HT-29 (cell line): ENCODE data around the gene HSBP1. TPM values are rescaled to one million over a fixed set of nuclear protein-coding genes. Genes with fewer than 3 reads are reported as not detected.

Experiments
- DNase-seq: peaks from one replicate; pipeline ENCODE4 v3.0.0-alpha.2; 2015; ENCODE audit warnings: low spot score
- total RNA-seq: library from RNA; depleted of rRNA; stranded (reverse); fragments of >200 nt; shearing (Covaris generic); gene quantifications from 2 replicates; pipeline ENCODE4 v1.2.3, GENCODE V29; 2014; rRNA removed

HSBP1 gene
- 168 and 174 TPM in 2 replicates for total RNA-seq

DNA sequence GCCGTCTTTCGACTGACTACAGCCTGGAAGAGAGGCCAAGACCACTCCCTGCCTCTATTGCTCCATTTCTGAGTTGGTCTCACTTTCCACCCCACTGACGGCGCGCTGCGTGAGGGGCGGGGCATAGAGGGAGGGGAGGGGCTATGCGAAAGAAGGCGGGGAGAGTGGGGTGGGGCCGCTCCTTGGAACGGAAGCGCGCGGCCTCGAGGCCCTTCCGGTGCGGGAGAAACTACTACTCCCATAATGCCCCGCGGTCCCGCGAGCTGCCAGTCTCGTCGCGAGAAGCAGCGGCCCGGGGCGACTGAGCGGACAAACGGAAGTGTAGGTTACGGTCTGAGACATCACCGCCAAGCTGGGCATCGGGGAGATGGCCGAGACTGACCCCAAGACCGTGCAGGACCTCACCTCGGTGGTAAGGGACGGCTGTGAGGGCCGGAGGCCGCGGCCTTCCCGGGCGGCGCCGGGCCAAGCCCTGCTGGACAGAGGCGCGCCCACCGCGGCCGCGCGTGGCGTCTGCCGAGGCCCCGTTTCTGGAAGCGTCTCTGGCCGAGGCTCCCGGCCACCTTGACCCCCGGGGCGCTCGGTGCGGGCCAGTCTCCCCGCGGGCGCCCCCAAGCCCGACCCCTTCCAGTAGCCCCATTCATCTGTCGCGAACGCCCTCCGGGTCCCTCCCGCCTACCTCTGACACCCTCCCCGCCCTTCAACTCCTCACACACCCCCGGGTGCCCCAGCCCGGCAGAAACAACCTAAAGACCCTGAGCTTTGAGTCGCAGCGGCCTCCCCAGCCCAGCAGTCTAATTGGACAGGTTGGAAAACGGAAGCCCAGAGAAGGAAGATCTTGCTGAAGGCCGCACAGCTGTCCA is at the start of gene HSBP1:
TSS of gene HSBP1 (plus strand) at position 269 of the 863 bp plus-strand sequence. CDS start at position 368, 99 bp downstream.
- DNase-seq: peak; percentile 93

DNA sequence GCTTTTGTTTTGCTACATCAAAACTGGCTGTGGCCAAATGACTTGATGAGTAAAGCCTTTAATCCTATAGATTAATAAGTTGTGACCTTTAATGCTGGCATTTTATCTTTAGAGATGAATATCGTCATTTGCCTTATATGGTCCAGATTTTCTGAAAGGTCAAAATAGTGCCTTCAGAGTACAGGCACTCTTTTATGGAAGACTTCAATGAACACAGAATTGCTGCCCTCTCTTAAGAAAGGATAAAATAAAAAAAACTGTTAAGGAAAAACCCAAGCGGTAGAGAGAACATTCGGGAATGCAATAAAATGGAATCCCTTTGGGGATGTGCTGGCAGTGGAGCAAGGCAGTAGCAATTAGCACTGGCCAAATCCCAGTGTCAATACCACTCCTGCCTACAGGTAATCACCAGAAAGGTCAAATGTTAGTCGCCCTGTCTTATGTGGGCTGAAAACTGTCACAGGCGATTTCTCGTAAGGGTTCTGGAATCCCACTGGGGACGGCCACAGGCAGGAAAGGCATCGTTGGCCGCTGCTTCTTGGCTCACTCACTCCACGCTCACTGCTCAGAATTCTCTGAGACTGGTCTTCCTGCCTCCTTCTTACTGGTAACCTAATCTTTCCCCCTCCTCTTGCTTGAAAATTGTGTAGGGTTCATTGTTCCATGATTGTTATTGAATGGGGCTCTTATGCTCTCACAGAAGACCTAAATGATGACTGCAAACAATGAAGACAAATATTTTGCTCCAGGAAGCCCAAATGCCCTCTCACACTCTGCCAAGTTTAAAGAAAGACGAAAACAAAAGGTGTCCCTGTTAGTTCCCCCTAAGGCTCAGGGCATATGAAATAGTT is 45.4 kb upstream of the HSBP1 start:
- DNase-seq: no peak

DNA sequence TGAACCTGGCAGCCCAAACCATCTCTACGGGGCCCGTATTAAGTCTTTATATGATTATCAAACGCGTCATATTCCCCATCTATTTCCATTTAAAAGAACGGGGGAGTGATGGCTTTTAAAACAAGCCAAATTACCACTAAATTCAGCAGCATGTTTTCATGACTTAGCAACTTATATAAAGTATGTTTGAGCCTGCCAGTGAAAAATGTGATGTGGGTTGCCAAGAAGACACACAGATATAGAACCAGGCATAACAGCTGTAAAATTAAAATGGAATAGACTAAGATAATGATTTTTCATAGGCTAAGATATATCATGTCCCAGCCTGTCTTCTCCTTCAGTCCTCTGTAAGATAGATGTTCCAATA is 44.8 kb upstream of the HSBP1 start:
- no peak for DNase-seq

DNA sequence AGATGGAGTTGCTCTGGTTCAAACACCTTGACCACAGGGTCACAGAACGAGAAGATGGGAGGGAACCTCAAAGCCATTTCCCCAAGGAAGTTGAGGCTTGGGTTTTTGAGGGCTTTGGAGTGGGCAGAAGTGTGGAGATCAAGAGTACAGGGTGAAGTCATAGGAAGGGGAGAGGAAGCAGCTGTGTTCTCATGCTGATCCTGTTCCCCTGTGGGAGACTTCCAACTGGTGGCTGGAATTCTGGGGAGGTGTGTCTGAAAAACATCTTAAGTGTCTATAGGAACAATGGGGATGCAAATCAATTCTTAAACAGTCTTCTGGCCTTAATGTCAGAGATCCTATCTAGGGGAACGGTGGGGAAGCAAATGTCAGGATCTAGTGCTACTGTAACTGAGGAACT is 38.8 kb upstream of the HSBP1 start:
- DNase-seq: no peak

DNA sequence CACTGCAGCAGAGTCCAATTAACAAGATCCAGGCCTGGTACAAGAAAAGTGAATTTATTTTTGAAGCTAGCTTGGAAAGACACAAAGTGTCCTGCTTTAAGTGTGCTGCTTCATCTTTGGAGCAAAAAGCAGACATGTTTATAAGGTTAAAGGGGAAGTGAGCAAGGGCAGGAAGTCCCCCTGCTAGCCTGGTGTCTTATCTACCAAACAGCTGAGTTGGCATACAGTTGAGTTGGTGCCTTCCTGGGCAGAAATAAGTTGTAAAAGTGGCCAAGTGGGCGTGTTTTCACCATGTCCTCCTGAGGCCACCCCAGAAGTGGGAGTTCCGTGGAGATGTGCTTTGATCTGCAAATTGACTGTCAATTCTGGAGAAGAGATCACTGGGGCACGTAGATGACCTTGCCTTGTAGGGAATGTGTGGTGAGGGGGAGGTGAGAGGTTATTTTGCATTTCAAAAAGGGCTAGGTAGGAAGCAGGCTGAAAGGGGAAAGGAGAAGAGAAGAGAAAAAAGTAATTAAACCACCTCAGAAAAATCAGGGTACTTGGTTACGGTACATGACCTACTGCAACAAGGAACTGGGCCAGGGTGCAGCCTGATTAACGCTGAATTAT is 38.3 kb upstream of the HSBP1 start:
- DNase-seq: no peak

DNA sequence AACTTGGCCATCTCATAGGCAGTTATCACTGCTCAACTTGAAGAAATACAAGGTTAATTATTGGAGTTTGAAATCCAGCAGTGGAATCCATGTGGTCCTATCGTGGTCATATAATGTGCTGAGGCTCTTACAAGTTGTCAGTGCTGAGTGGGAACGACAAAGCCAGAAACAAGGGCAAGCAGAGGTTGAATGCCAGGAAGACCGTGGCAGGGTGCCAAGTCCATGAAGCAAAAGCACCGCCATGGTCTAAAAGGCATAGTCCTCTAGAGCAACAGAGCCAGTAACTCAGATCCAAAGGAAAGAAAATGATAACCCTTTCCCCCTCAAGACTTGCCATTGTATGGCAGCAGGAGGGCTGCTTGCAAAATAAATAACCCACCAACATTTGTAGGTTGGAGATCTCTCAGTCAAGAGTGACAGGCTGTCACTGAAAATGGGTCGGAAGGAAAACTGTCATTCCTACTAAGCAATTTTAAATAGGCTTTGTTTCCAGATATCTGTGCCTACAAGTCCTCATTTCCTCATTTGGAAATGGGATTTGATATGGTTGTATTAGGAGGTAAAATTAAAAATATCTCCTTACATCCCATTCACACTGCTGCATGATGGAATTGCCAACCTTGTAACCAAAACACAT is 36.4 kb upstream of the HSBP1 start:
- no peak for DNase-seq

DNA sequence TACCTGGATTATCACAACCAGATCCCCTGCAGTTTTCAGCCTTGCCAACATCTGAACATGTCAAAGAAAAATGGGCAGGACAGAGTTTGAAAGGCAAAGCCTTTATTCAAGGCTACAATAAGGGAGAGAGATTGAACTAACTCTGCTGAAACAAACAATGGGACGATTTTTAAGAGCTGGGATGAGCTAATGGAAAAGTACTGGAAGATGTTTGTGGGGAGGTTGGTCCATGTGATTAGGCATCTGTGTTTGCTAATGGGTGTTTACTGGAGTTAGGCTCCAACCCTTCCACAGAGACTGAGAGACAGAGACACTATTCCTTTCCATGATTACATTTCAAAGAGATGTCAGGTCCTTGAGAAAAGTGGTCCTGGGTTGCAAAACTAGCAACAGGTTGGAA is 35.0 kb upstream of the HSBP1 start:
- DNase-seq: no peak

DNA sequence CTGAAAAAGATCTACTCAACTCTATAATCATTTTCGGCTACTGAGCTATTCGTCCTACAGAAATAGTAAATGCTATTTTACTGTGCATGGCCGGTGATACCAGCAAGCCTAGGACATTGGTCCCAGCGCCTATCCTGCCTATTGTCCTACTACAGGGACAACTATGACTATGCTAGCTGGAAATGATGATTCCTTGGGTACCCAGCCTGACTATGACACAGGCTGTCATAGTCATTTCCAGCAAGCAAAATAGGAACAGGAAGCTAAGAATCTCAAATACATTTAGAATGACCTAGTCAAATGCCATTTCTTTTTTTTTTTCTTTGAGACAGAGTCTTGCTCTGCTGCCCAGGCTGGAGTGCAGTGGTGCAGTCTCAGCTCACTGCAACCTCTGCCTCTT is 33.7 kb upstream of the HSBP1 start:
- no peak for DNase-seq

DNA sequence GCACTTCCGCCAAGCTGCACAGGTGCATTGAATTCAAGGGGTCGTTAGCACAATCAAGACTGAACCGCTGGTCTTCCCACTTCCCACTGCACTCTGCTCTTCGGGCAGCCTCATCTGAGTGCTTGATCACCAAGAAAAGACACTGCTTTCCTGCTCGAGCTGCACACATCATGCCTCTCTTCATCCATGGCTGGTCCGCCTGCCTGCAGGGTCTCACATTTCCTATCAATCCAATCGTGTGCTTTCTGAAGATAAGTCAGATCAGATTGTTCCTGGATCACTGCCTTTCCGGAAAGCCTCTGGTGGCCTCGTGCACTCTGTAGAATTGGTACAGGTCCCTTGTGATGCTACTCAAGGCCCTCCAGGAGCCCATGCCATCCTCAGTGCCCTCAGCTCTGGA is 30.8 kb upstream of the HSBP1 start:
- DNase-seq: no peak

DNA sequence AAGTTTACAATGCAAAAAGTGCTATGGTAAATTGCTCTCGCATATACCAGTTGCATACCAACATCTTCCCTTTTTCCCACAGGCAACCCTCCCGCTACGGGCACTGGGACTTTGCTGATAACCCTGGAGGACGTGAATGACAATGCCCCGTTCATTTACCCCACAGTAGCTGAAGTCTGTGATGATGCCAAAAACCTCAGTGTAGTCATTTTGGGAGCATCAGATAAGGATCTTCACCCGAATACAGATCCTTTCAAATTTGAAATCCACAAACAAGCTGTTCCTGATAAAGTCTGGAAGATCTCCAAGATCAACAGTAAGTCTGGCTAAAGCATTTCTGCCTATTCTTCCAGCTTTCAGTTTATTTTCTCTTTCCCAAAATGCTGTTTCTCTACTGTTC is 27.9 kb upstream of the HSBP1 start:
- DNase-seq: no peak

DNA sequence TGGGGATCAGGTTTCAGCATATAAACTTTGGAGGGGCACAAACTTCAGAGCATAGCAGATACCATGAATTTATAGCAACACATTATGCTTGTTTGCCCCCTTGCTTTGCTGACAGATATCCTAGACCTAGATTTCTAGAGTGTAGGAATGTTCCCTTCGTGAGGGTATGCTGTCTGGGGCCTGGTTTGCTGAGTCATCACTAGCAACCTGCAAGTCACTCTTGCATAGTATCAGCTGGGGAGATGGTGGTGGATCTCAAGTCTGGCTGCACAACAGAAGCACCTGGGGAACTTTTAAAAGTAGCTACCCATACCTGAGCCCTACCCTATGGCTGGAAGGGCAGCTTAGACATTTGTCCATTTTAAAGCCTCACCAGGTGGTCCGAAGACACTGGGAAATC is 22.3 kb upstream of the HSBP1 start:
- no peak for DNase-seq

DNA sequence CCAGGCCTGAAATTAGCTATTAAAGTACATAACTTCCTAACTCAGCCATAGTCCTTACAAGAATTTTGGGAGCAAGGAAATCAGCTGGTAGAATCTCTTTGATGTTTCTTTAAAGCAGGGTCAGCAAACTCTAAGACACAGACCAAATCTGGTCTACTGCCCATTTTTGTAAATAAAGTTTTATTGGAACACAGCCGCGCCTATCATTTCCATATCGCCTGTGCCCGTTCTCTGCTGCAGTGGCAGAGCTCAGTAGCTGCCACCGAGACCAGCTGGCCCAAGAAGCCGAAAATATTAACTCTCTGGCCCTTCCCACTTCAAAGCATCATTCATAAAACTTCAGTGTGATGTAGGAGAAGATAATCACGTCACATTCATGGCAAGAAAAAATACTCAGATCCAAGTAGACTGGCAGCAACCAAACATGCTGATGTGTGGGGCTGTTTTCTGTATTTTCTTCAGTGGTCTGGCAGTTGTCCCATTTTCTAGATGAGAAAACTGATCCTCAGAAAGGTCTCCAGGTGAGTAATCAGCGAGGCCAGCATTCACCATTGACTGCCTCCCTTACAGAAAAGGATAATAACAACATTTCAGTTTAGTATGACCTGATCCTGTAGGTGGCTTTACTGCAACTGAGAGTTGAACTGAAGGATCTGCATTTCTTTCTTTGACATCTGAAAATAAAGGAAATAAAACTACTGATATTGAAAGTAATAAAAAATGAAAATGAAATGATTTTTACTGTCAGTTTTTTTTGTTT is 18.0 kb upstream of the HSBP1 start:
- DNase-seq: no peak

DNA sequence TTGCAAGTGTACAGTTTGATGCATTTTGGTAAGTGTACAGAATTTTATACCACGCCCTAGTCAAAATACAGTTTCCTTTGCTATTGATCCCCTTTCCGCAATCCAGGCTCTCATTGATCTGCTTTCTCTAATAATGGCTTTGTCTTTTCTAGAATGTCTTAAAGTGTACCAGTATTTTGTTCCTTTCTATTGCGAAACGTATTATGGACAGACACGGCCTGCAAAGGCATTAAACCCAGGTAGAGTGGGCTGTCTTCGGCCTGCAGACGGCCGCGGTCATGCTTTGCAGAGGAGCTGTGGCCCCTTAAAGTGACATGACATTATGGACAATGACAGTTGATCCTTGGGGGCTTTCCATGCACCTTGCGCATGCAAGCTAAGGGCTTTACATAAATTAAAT is 15.9 kb upstream of the HSBP1 start:
- no peak for DNase-seq

DNA sequence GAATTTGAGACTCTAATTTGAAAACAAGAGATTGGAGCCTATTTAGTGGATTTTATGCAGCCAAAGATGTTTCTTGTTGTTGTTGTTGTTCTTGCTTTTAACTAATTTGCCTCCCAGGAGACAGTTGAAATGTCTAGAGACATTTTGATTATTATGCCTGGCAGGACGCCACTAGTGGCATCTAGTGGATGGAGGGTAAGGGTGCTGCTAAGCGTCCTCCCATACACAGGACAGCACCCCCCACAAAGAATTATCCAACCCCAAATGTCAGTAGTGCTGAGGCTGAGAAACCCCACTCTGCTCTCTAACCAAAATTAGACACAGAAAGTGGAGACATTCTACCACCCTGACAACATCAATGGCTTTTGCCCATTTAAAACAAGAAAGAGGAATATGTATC is 15.4 kb upstream of the HSBP1 start:
- DNase-seq: peak; percentile 19

DNA sequence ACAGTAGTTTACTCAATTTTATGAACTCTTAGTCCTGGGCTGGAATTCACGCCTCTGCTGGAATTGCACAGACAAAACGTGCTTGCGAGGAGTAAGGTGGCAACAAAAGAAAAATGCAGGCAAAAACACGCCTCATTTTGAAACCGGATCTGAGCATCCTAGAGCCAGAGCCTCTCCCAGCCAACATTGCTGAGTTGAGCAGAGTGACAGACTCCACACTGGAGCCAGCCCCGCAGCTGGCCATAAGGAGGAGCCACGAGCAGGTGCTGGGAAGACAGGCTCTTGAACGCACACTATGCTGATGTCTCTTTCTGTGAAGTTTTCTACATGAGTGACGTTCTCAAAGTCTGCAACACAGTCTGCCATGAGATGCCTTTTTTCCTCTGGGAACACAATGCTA is 14.6 kb upstream of the HSBP1 start:
- no peak for DNase-seq

DNA sequence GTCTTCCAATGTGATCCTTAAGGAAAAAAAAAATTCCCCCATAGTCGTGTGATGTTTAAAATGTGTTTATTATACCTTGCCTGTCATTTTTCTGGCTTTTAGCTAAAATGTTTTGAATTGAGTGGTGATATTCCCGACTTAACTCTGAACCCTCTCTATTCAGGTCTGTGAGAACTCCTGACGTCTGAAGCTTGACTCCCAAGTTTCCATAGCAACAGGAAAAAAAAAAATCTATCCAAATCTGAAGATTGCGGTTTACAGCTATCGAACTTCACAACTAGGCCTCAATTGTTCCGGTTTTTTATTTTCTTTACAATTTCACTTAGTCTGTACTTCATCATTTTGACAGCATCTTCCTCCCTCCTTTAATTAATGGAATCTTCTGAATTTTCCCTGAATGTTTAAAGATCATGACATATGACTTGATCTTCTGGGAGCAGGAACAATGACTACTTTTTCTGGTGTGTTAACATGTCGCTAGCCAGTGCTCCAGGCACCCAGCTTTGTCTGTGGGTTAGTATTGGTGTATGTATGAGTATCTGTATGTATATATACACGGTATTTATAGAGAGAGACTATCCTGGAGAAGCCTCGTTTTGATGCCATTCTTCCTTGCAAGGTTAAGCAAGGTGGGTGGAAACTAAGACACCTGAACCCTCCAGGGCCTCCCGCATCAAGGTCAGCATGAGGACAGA is 12.8 kb upstream of the HSBP1 start:
- DNase-seq: no peak

DNA sequence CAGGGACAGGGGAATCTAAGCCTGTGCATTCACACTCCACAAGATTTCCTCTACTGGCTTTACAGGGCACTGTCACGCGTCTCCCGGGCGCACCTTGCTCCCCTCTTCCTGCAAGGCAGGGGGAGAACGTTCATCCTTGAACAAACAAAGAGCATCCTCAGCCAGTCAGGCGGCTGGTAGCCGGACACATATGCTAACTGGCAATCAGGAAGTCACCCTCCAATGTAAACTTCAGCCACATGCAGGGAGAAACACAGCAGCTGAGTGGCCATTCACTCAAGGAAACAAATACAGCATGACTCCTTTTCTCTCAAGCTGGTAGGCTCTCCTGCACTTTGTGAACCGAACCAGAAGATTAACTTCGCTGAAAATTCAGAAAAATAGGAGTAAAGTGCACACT is 10.8 kb upstream of the HSBP1 start:
- no peak for DNase-seq

DNA sequence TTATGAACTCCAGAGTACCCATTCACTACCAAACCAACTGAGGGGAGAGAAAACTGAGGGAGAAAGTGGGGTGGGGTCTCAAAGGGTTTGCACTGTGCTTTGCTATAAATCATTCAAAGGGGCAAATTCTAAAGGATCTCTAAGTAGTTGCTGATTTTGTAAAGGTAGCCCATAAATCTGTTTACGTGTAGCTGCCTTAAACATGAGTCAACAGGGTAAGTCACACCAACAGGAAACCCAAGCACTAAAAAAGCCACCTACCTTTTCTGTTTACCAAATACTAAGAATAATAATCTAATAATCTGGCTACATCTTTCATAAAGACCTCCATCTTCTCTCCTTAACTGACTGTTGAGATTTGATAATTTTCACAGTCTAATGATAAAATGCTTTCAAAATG is 8.4 kb upstream of the HSBP1 start:
- DNase-seq: no peak

DNA sequence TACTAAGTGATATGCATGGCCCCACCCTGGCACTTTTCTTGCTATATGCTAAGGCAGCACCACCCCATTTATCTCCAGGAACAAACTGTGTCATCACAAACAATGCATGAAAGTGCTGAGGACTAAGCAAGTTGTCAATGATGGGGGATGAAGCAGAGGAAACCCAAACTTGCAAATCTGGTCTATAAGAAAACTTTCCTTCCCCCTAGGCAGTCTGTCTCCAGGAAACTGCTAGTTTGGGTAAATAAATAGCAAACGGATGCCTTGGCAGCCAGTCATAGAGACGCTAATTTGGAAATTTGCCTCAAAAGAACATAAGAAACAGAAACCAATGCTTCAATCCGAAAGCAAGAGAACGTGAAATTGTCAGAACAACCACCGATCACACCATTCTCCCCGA is 5.6 kb upstream of the HSBP1 start:
- peak; percentile 24 for DNase-seq

DNA sequence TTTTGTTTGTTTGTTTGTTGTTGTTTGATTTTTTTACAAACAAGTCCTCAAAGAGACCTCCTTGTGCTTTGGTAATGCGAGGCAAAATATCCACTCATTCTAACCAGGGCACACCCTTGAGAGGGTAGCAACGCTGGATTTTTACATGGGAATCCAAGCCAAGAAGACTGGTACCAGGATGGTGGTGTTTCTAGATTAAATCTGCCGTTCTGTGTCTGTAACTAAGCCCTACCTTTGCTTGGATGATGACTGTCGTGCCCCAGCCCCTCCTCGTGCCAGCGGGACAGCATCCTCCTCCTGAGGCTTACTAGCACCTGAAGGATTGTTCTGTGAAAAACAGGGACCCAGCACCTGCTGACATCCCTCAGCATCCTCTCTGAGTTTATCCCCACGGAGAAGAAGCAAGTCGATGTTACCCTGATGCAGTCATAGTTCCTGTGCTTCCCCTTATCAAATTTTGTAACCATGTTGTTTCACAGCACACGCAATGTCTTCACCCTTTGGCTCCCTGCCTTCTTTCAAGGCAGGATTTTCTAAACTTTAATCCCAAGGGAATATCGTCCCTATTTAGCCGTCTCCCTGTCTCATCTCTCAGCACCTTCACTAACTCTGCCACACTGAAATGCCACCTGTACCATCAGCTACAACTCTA is 5.1 kb upstream of the HSBP1 start:
- no peak for DNase-seq
